Limb (tissue), 2 donors: ENCODE results near the gene LRRK1.

ENCODE experiments used
- DNase-seq, 2 donors: peaks; one replicate each; pipeline ENCODE4 v3.0.0-alpha.2; 2016; ENCODE audit errors: extremely low spot score in 2 of 2

LRRK1 gene

DNA sequence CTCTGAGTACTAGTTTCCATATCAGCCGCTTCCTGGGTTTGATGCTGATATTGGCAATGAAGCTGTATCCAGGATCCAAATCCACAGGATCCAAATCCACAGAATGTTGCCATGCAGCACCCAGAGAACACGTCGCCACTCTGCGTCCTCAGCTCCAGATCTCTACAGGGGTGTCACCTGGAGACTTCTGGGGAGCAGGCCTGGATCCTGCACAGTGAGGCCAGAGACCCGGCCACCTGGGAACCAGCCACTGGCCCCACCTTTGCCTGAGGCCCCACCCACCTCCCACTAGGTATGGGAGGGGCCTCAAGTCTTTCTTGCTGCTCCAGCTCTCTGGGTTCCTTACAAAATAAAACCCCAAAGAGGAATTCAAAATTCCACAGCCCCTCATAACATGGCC lies 123.9 kb downstream of the LRRK1 start:
- peak in 1 of 2 donors; percentile 11 for DNase-seq

DNA sequence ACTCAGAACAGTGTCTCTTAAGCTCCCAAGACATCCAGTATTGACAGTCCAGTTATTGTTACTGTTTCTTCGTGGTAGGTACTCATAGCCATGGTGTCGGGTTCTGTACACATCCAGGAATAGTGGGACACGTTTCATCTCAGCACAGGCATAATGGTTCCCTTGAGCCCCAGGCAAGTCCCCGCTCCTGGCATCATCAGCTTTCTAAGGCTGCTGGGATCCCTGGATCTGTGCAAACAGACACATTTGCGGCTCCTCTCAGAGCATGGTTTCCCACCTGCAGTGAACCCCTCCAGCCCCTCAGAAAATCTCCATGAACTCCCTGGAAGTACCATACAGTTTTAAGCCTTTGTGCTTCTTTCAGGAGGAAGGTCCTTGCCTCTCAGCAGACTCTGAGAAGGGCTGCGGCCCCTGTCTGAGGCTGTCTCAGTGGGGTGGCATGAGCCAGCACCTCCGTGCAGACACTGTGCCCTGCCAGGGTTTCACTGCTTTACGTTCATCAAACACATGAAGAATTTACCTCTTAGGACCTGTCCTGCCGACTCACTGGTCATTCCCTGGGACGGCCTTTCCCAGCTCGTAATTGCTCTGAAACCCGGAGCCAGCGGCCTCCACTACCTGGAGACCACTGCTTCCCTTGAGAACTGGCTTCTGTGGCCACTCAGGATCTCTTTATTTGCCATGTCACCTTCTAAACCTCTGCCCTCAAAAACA lies 124.9 kb downstream of the LRRK1 start:
- DNase-seq: peak in 1 of 2 donors; percentile 12

DNA sequence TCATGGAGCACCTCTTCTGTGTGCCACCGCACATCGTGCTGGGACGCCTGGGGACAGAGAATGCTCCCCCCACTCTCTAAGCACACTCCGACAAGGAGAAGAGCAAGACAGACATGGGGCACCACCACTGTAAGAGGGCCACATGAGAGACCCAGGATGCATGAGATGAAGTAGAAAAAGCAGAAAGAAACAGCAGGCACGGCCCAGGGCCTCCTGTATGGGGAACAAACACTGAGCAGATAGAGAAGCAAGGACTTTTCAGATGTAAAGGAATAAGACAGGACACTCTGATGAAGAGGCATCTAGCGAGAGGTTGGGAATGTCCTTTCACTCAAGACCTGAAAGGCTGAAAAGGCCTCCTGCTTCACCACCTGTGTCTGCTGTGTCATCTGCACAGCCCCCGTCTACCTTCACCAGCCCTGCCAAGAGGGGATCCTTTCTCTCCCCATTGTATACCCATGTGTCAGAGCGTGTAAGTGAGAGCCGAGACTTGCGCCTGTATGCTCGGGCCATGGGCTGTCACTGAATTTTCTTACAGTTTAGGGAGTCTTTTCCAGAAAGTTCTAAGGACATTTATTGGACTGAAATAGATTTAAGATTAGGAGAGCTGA lies 125.6 kb downstream of the LRRK1 start:
- peak in 1 of 2 donors; percentile 26 for DNase-seq

DNA sequence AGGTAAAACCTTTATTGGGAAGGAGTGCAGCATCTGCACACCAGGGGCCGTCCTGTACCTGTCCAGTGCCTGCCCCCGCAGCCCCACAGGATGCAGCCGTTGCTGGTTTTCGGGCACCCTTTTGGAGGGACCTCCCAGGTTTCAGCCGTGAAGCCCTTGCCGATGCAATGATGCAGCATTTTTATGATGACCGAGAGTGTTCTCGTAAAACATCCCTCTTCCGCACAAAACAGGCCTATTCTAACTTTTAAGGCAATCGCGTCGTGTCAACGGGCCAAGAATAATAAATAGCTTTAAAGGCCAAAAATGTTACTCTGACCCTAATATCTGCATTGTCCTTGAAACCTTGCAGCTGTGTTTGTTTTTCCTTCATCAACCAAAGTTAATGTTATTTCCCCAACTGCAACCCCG lies 126.1 kb downstream of the LRRK1 start:
- peak in 1 of 2 donors; percentile 23 for DNase-seq

DNA sequence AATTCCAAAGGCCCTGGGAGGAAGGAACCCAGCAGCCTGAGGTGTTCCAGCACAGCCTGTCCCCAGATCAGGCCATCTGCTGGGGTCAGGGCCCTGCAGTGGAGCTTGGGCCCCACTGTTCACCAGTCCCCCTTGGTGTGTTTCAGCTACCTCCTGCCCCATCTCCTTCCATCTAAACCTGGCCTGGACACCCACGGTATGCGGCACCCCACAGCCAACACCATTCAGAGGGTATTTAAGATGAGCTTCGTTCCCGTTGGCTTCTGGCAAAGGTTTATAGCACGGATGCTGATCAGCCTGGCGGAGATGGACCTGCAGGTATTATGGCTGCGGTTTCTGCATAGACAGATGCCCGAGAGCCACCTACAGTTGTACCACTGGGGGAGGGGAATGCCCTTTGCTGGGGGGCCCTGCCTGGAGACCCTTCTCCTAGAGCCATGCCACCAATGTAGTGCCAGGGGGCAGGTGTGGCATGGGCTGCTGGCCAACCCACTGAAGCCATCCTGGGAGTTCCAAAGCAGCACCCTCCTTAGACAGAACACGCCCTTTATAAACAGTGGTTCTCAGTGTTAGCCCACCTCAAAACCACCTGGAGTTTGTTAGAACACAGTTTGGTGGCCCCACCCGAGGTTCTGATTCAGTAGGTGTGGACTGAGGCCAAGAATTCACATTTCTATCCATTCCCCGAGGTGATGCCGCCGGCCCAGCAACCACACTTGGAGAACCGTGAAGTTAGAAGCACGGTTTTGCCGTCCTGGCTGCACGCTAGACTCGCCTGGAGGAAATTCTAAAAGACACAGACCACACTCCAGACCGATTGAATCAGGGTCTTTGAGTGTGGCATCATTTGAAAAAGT lies 126.9 kb downstream of the LRRK1 start:
- peak in 1 of 2 donors; percentile 25 for DNase-seq

DNA sequence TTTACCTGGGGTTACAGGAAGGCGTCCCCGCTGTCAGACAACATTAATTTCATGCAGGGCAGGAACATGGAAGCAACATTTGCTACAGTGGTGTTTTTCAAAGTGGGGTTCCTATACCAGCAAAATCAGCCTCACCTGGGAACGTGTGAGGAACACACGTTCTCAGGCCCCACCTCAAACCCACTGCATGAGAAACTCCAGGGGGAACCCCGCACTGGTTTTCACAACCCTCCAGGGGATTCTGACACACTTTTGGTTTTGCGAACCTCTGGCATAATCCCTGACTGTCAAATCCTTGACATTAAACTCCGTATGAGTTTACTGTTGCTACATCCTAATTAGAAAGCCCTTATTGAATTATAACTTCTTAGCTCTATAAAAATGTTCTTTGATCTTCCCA lies 127.7 kb downstream of the LRRK1 start:
- DNase-seq: peak in 1 of 2 donors; percentile 23

DNA sequence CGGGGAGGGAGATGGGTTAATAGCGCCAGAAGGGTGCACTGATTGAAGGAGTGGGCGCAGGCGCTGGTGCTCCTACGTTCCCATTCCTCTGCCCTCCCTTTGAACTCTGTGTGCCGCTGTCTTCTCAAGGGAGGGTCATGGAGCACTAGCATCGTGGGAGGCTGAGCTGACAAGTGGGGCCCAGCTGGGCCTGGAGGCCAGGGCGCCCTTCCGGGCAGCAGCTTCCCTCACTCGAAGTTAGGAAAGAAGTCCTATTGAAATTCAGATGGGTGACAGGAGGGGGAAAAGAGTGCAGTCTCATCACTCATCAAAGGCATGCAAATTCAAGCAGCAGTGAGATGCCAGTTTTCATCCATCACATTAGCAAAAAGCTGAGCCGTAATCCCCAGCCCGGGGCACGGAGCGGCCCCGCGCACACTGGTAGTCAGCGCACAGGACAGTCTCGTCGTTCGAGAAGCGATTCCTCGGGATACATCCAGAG lies 128.2 kb downstream of the LRRK1 start:
- peak in 1 of 2 donors; percentile 32 for DNase-seq

DNA sequence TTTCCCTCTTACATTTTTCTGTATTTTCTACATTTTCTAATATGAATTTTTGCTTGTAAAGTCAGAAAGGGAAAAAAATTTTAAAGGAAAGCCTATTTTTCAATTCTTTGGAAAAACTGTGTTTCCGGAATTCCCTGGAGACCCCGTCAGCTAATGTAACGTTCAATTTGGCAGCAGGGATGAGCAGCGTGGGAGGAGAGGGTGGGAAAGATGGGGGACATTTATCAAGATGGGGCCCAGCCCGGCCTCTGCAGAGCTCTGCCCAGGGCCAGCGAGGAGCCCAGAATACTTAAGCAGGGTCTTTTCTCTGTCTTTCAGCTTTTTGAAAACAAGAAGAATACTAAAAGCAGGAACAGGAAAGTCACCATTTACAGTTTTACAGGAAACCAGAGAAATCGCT lies 129.0 kb downstream of the LRRK1 start:
- peak in 1 of 2 donors; percentile 36 for DNase-seq

DNA sequence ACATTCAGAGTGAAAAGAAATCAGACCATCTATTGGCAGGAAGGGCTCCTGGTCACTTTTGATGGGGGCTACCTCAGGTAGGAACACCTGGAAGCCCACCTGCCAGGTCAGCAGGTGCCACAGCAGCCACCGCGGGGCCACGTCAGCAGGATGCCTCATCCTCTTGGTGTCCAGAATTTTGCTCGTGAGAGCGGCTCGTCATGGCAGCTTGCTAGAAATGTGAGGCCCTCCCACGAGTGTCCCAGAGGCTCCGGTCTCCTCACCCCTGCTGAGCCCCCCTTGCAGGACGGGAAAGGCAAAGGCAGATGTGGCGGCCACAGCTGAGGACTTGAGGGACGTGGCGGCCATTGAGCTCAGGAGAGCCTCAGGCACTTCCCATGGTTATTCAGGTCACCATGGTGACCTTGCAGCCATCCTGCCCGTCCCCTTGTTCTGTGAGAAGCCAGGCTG lies 129.4 kb downstream of the LRRK1 start:
- peak in 1 of 2 donors; percentile 19 for DNase-seq

DNA sequence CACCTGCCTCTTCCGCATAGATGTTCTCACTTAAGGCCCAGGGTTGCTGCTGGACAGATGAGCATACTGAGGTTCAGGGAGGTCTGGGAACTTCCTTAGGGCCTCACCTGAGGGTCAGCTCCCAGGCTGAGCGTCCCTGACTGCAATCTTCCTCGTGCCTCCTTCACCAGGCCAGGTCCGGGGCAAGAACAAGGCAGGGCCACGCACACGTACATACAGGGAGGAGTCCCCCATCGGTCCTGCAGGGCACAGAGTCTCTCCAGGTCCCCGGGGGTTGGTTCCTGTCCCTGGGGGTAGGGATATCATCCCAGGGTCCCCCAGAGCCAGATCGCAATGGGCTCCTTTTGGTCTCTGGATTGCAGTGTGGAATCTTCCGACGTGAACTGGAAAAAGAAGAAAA lies 130.1 kb downstream of the LRRK1 start:
- DNase-seq: peak in 1 of 2 donors; percentile 17

DNA sequence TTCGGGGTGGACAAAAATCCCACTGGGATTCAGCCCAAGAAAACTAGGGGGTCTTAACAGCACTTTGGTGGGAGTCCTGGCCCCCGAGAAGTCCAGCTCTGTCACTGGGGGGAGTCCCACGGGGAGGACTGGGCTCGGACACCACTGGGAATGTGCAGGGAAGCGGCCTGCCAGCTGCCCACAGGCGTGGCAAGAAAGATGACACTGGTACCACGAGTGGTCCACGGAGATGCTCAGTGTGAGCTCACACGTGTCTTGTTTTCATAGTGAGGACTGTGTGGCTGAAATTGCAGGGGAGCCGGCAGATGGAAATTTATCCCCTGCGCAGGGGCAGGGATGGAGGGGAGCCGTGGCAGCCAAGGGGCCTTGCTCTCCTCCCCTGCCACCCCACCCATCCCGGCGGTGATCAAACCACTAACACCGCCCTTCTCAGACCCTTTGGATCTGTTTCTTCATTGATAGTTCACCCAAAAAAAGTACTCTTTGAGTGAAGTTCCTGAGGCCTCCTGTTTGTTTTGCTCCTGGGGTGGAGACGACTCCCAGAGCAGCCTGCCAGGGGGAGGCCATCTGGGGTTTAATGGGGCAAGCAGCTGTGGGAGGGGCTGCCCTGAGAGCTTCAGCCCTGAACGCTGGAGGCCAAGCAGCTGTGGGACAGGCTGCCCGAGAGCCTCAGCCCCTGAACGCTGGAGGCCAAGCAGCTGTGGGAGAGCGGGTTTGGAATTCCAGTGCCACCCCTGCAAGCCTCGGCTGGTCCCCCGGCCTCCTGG lies 130.9 kb downstream of the LRRK1 start:
- peak in 1 of 2 donors; percentile 41 for DNase-seq

DNA sequence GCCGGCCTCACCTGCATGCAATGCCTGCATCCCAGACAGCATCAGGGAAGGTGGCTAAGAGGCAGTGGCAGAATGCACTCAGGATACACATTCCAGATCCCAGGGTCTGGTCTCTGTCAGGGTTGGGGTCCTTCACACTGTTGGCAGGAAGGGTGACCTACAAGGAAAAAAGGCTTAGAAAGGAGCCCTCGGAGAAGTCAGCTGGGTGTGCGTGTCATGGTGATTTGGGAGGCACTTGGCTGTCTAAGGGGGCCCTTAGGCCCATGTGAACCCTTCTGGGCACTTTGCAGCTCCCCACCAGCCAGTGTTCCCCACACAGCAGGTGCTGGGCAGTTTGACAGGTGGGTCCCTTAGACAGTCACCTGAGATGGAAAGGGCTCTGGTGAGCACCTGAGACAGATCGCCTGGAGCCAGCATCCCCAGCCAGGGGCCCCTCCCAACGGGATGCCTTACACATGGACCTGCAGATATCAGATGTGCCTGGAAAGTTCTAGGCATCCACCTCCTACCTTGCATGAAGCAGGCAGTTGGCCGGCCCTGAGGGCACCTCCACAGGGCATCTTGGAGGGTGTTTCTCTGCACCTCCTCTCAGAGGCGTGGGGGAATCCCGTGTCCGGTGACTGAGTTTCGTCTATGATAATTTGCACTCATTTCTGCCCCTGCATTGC lies 131.6 kb downstream of the LRRK1 start:
- no peak for DNase-seq

DNA sequence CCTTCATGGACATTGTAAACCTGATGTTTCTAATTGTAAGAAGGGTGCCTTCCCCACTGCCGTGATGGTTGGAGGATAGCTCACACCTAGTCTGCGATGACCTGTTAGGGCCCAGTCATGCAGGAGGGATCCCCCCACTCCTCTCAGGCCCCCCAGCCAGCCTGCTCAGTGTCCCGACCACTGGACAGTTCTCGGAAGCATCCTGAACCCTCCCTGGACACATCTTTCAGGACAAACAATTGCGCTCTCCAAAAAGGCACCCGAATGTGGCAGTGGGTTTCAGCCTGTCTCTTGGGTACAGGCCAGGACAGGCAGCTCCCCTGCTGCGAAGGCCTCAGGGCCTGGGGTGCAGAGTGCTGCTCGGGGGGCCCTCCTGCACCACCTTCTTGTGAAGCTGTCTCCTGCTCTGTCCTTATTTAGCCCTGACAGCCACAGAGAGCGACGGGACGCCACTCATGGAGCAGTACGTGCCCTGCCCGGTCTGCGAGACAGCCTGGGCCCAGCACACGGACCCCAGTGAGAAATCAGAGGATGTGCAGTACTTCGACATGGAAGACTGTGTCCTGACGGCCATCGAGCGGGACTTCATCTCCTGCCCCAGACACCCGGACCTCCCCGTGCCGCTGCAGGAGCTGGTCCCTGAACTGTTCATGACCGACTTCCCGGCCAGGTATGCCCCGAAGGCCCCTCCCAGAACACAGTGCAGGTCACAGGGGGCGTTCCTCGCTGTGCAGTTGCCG lies 132.3 kb downstream of the LRRK1 start:
- DNase-seq: no peak

DNA sequence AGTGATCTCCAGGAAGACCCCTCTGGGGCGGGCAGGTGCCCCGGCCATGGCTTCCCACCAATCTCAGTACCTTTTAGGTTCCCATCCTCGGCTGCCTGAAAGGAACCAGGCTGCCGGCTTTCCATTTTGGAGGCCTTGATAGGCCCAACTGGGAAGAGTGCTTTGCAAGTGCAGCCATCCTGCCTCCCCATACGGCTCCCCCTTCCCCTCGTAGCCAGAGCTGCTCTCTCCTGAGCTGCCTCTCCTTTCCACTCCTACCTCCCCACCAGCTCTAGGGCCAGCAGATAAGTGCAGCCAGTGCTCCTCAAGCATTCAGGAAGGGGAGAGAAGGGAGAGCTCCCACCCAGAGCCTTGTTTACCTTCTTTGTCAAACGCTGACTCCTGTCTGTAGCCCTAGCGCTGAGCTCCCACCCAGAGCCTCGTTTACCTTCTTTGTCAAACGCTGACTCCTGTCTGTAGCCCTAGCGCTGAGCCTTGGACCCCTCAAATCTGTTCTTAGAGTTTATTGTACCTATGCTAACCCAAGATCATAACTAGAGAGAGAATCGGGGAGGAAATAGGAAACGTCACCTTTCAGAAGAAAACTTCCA lies 133.0 kb downstream of the LRRK1 start:
- DNase-seq: no peak

DNA sequence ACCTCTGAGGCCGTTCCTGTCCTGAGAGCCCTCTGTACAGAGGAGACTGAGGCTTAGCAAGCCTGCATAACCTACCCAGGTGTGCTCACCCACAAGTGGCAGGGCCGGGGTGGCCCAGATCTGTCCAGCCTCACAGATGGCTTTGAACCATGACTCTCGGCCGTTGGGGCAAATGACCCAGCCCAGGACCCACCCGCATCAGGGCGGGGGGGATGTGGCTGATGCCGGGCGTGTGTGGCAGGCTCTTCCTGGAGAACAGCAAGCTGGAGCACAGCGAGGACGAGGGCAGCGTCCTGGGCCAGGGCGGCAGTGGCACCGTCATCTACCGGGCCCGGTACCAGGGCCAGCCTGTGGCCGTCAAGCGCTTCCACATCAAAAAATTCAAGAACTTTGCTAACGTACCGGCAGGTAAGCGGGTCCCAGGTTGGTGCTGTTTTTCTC lies 133.5 kb downstream of the LRRK1 start:
- DNase-seq: no peak

DNA sequence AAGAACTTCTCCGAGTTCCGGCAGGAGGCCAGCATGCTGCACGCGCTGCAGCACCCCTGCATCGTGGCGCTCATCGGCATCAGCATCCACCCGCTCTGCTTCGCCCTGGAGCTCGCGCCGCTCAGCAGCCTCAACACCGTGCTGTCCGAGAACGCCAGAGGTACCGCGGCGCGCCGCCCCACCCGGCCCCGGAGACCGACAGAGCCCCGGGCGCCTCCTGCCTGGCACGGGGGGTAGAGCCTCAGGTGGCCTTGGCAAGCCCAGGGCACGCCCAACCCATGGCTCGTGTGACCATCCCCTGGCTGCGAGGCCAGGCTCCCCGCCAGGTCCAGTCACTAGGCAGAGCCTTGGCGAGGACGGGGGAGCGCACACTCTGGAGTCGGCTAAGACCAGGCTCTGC lies 134.1 kb downstream of the LRRK1 start:
- DNase-seq: no peak

DNA sequence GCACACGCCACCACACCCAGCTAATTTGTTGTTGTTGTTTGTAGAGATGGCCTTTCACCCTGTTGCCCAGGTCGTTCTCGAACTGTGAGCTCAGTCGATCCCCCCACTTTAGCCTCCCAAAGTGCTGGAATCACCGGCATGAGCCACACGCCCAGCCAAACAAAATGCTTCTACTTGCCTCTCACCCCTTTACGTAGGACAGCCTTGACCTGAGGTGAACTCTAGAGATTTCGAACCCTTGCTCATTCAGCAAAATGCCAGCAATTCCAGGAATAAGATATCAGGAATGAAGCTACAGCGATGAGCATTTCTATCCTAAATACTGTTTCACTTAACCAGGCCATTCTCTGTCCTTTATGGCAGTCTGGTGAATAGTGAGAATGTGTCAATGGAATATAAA lies 135.0 kb downstream of the LRRK1 start:
- no peak for DNase-seq

DNA sequence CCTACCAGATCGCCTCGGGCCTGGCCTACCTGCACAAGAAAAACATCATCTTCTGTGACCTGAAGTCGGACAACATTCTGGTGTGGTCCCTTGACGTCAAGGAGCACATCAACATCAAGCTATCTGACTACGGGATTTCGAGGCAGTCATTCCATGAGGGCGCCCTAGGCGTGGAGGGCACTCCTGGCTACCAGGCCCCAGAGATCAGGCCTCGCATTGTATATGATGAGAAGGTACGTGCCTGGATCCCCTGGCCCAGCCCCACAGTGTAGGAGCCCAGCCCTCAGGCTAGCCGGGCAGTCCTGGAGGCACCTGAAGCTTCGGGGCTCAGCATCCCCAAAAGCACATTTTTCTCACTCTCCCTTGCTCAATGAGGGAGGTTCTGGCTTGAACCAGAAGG lies 135.8 kb downstream of the LRRK1 start:
- no peak for DNase-seq

DNA sequence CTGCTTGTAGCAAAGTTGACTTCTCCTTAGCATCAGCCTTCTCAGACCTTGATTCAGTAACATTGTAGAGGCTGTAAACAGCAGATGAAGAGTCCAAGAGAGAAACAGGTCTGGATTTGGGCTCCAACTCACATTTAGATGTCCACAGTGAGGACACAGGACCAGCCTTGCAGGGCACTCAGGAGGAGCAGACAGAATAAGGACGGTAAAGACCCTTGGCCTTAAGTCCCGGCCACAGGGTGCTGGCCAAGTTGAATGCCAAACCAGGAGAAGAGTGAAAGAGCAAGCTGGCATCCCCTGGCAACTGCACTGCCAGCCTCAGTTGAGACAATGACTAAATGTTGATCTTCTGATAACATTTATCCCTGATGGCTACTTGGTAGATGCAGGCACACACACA lies 136.3 kb downstream of the LRRK1 start:
- DNase-seq: no peak
